Measurements from ENCODE around the gene TWIST2.

The TWIST2 gene

GRCh38 chr2:238929242-238930081, 81.6 kb downstream of the TWIST2 start:
- Histone ChIP-seq H3K4me2 (ENCODE audit: low read depth, low read length, poor library complexity, severe bottlenecking) (no peak overlapping the region), H3K4me3 (ENCODE audit: low read length, poor library complexity, severe bottlenecking) (no peak overlapping the region), H3K79me2 (ENCODE audit: insufficient read depth, low read length) (no peaks in the 10 kb centered on the region), H3F3A (ENCODE audit: low read depth) (no peaks in the 10 kb centered on the region), H3K9me3 (ENCODE audit: insufficient read depth, low read depth, low read length) (no peaks in the 10 kb centered on the region), H3K9me2 (replicated peaks; ENCODE audit: low read depth, low read length) (no peaks in the 10 kb centered on the region), H3K9ac (ENCODE audit: low read depth, low read length, poor library complexity, severe bottlenecking) (no peak overlapping the region), H3K27me3 (ENCODE audit: insufficient read depth, low read length, poor library complexity, severe bottlenecking) (no peaks in the 10 kb centered on the region), H3K36me3 (ENCODE audit: insufficient read depth, low read length) (no peaks in the 10 kb centered on the region), H3K4me1 (ENCODE audit: insufficient read depth, low read length, poor library complexity, severe bottlenecking) (no peaks in the 10 kb centered on the region), H2AFZ (ENCODE audit: low read length) (no peak overlapping the region), H4K20me1 (ENCODE audit: insufficient read depth, low read length, poor library complexity, severe bottlenecking) (no peaks in the 10 kb centered on the region)
- TF ChIP-seq EZH2phosphoT487 (IDR thresholded peaks at IDR 0.05; ENCODE audit: borderline replicate concordance) (no peak), CTCF (conservative IDR thresholded peaks at IDR 0.05; ENCODE audit: low read length) (no peak)

DNA sequence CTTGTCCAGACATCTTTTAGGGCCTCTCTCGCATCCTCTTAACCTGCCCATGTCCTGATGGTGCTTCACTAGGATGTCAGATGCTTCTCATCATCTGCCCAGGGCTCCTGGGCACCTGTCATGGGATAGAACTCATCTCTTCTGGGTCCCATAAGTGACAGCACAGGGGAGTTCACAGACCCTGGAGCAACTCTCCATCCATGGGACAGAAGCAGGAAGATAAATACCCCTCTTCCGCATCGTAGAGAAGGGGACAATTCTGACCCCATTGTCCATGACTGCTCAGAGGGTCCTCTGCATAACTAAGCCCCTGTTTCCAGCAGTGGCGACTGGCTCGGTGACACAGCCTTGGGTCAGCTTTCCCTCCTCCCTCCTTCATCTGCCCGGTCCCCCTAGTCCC, 82.3 kb downstream of the TWIST2 start:
- TF ChIP-seq CTCF (conservative IDR thresholded peaks at IDR 0.05; ENCODE audit: low read length) (no peak), EZH2phosphoT487 (IDR thresholded peaks at IDR 0.05; ENCODE audit: borderline replicate concordance) (no peak)
- Histone ChIP-seq H3F3A (ENCODE audit: low read depth) (no peaks in the 10 kb centered on the region), H3K4me3 (ENCODE audit: low read length, poor library complexity, severe bottlenecking) (no peak overlapping the region), H3K9me3 (ENCODE audit: insufficient read depth, low read depth, low read length) (no peaks in the 10 kb centered on the region), H3K79me2 (ENCODE audit: insufficient read depth, low read length) (no peaks in the 10 kb centered on the region), H3K4me2 (ENCODE audit: low read depth, low read length, poor library complexity, severe bottlenecking) (no peak overlapping the region), H3K4me1 (ENCODE audit: insufficient read depth, low read length, poor library complexity, severe bottlenecking) (no peaks in the 10 kb centered on the region), H3K9ac (ENCODE audit: low read depth, low read length, poor library complexity, severe bottlenecking) (no peak overlapping the region), H3K9me2 (replicated peaks; ENCODE audit: low read depth, low read length) (no peaks in the 10 kb centered on the region), H3K27me3 (ENCODE audit: insufficient read depth, low read length, poor library complexity, severe bottlenecking) (no peaks in the 10 kb centered on the region), H4K20me1 (ENCODE audit: insufficient read depth, low read length, poor library complexity, severe bottlenecking) (no peaks in the 10 kb centered on the region), H2AFZ (ENCODE audit: low read length) (no peak overlapping the region), H3K36me3 (ENCODE audit: insufficient read depth, low read length) (no peaks in the 10 kb centered on the region)

DNA sequence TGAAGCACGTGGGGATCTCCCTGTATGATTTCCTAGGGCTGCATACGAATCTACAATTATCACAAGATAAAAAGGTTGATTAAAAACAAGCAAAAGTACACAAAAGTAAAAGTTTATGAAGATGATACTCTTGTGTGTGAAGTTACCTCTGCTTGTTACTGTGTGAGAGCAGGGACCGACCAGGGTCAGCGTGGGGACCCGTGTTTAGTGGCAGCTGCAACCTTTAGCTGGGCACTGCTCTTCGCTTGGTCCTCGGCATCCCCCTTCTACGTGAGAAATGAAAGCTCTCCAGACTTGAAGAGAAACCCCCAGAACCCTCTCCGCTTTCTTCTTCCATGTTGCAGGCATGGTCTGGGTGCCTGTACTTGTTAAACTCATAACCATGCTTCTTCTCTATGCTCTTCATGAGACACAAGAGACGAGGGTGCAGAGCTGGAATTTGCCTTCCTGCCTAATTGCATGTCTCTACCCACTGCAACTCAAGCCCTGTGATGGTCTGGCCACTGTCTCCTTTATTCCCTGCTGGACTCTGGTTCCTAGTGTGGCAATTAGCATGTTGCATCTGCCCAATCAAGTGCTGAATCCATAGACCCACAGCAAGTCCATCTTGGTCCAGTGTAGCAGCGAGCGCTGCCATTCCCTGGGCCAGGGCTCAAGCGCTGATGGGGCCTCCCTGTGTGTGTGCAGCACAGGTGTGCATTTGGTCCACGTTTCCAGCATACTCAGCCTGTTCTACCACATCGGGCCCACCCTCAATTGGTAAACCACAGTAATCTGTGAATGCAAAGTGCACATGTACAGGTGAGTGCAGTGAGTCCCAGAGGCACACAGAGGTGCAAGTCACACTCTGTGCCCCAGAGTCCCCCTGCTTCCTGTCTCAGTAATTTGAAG, 88.5 kb downstream of the TWIST2 start:
- no peaks in the 10 kb centered on the region for H3K27me3 ChIP-seq (ENCODE audit: insufficient read depth, low read length, poor library complexity, severe bottlenecking)
- H3K4me2 ChIP-seq (ENCODE audit: low read depth, low read length, poor library complexity, severe bottlenecking), result no peak overlapping the region
- no peak overlapping the region for H3K4me3 ChIP-seq (ENCODE audit: low read length, poor library complexity, severe bottlenecking)
- H3F3A ChIP-seq (ENCODE audit: low read depth), result no peaks in the 10 kb centered on the region
- H3K9me3 ChIP-seq (ENCODE audit: insufficient read depth, low read depth, low read length), result peaks cover 3% of the 10 kb centered on the region; the same call in 1 of the 2 replicates
- no peak overlapping the region for H2AFZ ChIP-seq (ENCODE audit: low read length)
- no peak for TF ChIP-seq CTCF (conservative IDR thresholded peaks at IDR 0.05; ENCODE audit: low read length)
- no peak for TF ChIP-seq EZH2phosphoT487 (IDR thresholded peaks at IDR 0.05; ENCODE audit: borderline replicate concordance)
- H3K9ac ChIP-seq (ENCODE audit: low read depth, low read length, poor library complexity, severe bottlenecking), result no peak overlapping the region
- no peaks in the 10 kb centered on the region for H3K4me1 ChIP-seq (ENCODE audit: insufficient read depth, low read length, poor library complexity, severe bottlenecking)
- H3K9me2 ChIP-seq (replicated peaks; ENCODE audit: low read depth, low read length), result no peaks in the 10 kb centered on the region
- no peaks in the 10 kb centered on the region for H3K79me2 ChIP-seq (ENCODE audit: insufficient read depth, low read length)
- H4K20me1 ChIP-seq (ENCODE audit: insufficient read depth, low read length, poor library complexity, severe bottlenecking), result no peaks in the 10 kb centered on the region
- H3K36me3 ChIP-seq (ENCODE audit: insufficient read depth, low read length), result no peaks in the 10 kb centered on the region

Data from Loucy (cell line).